ENCODE results near the gene TUBB8.

Gene TUBB8

GRCh38 chr10:91313-91712, 42.2 kb upstream of the TUBB8 start:
- CTCF ChIA-PET, result no interaction called here
- POLR2A ChIA-PET, result no interaction called here
- no peak overlapping the region for H3K4me3 ChIP-seq (ENCODE audit: low read depth, low read length)
- TF ChIP-seq CTCF (IDR thresholded peaks at IDR 0.05; ENCODE audit: insufficient read depth, low read length, missing control alignments), result no peak
- no peak for DNase-seq (ENCODE audit: low read depth, low spot score)

- ChIA-PET CTCF (no interaction called here), POLR2A (no interaction called here)
- TF ChIP-seq CTCF (IDR thresholded peaks at IDR 0.05; ENCODE audit: insufficient read depth, low read length, missing control alignments), result no peak
- H3K4me3 ChIP-seq (ENCODE audit: low read depth, low read length), result no peak overlapping the region
- DNase-seq (ENCODE audit: low read depth, low spot score), result no peak
These were observed 41.1 kb upstream of the TUBB8 start for GRCh38 chr10:90161-90560.

- CTCF ChIA-PET, result interaction anchor here (0.7 to 0.8 kb wide), 2 partner anchors 10 to 13 kb away, joined by 3 read pairs; no protein-coding TSS in a partner anchor
- no peak for DNase-seq (ENCODE audit: low read depth, low spot score)
- no peak for TF ChIP-seq CTCF (IDR thresholded peaks at IDR 0.05; ENCODE audit: insufficient read depth, low read length, missing control alignments)
- H3K4me3 ChIP-seq (ENCODE audit: low read depth, low read length), result no peak overlapping the region
- POLR2A ChIA-PET, result interaction anchor here (0.7 kb wide), 1 partner anchor 12 kb away, joined by 3 read pairs; no protein-coding TSS in a partner anchor
These were observed 40.2 kb upstream of the TUBB8 start for GRCh38 chr10:89248-89647.

GRCh38 chr10:88253-88652, 39.2 kb upstream of the TUBB8 start:
- POLR2A ChIA-PET, result no interaction called here
- CTCF ChIA-PET, result interaction anchor here (0.7 kb wide), 1 partner anchor 9 kb away, joined by 3 read pairs; no protein-coding TSS in a partner anchor
- H3K4me3 ChIP-seq (ENCODE audit: low read depth, low read length), result no peak overlapping the region
- no peak for TF ChIP-seq CTCF (IDR thresholded peaks at IDR 0.05; ENCODE audit: insufficient read depth, low read length, missing control alignments)
- DNase-seq (ENCODE audit: low read depth, low spot score), result no peak

- DNase-seq (ENCODE audit: low read depth, low spot score), result no peak
- no peak for TF ChIP-seq CTCF (IDR thresholded peaks at IDR 0.05; ENCODE audit: insufficient read depth, low read length, missing control alignments)
- ChIA-PET CTCF (no interaction called here), POLR2A (no interaction called here)
- H3K4me3 ChIP-seq (ENCODE audit: low read depth, low read length), result no peak overlapping the region
These were observed 38.3 kb upstream of the TUBB8 start for GRCh38 chr10:87177-88080.

GRCh38 chr10:86031-86430, 36.9 kb upstream of the TUBB8 start:
- no peak for TF ChIP-seq CTCF (IDR thresholded peaks at IDR 0.05; ENCODE audit: insufficient read depth, low read length, missing control alignments)
- ChIA-PET CTCF (interaction anchor here (1.2 kb wide), 1 partner anchor 10 kb away, joined by 5 read pairs; no protein-coding TSS in a partner anchor), POLR2A (no interaction called here)
- DNase-seq (ENCODE audit: low read depth, low spot score), result no peak
- no peak overlapping the region for H3K4me3 ChIP-seq (ENCODE audit: low read depth, low read length)
